Nephron (organoid): ENCODE results near the gene AGPAT1.
A peak's percentile ranks its signal among the peaks of the same experiment; 100 is the strongest.
"Not testable (repeated sequence)": the region's sequence is repeated elsewhere in the genome, so short reads cannot be mapped to it uniquely, and the experiment has no call there.

Experiments used
- H3K27ac Mint-ChIP-seq, 3 experiments: 2 replicates each; pipeline ENCODE4 v1.8.0; 2020; ENCODE audit warnings: mixed read lengths in 3 of 3, mild to moderate bottlenecking in 2 of 3, moderate library complexity in 1 of 3
- H3K27me3 Mint-ChIP-seq: 2 replicates; pipeline ENCODE4 v1.8.0; 2021; ENCODE audit warnings: low read depth, mild to moderate bottlenecking, moderate library complexity, mixed read lengths
- H3K36me3 Mint-ChIP-seq: 2 replicates; pipeline ENCODE4 v1.8.0; 2020; ENCODE audit warnings: low read depth, mixed read lengths
- H3K4me1 Mint-ChIP-seq: 2 replicates; pipeline ENCODE4 v1.8.0; 2020; ENCODE audit warnings: mixed read lengths
- H3K4me3 Mint-ChIP-seq, 3 experiments: 2 replicates each; pipeline ENCODE4 v1.8.0; 2020; ENCODE audit warnings: mild to moderate bottlenecking in 3 of 3, mixed read lengths in 3 of 3, moderate library complexity in 2 of 3
- H3K9me3 Mint-ChIP-seq: 2 replicates; pipeline ENCODE4 v1.8.0; 2020; ENCODE audit warnings: mixed read lengths
- CTCF ChIP-seq, 3 experiments: fragments of 200-600 bp; sonication (generic); IDR thresholded peaks; one replicate each; pipeline ENCODE4 v1.5.0; 2021; ENCODE audit warnings: antibody characterized with exemption in 3 of 3; ENCODE audit not compliant: unreplicated experiment in 3 of 3

Gene AGPAT1

GRCh38 chr6:32188381-32189068, 12.6 kb upstream of the AGPAT1 start:
- Mint-ChIP-seq H3K27ac (peak overlapping the region; percentile 99 to 100 (median 99)), H3K4me1 (peaks cover 56% of the 10 kb centered on the region), H3K36me3 (peaks cover 24% of the 10 kb centered on the region), H3K4me3 (peak overlapping the region; percentile 97 to 99 (median 98)), H3K9me3 (no peaks in the 10 kb centered on the region), H3K27me3 (no peaks in the 10 kb centered on the region)
- no peak for TF ChIP-seq CTCF (IDR thresholded peaks at IDR 0.05; ENCODE audit: unreplicated experiment in 3 of 3)

- not testable (repeated sequence) for H3K27me3 Mint-ChIP-seq, H3K9me3 Mint-ChIP-seq
- H3K4me3 Mint-ChIP-seq: peak overlapping the region; percentile 97 to 99 (median 98)
- peak overlapping the region; percentile 99 to 100 (median 99) for H3K27ac Mint-ChIP-seq
- H3K4me1 Mint-ChIP-seq: peaks cover 52% of the 10 kb centered on the region
- peaks cover 24% of the 10 kb centered on the region for H3K36me3 Mint-ChIP-seq
Observed at GRCh38 chr6:32187725-32188380, 12.0 kb upstream of the AGPAT1 start.

- Mint-ChIP-seq H3K36me3 (peaks cover 24% of the 10 kb centered on the region), H3K9me3 (no peaks in the 10 kb centered on the region), H3K4me1 (peaks cover 50% of the 10 kb centered on the region), H3K4me3 (peak overlapping the region; percentile 83 to 99 (median 98)), H3K27me3 (no peaks in the 10 kb centered on the region), H3K27ac (peak overlapping the region; percentile 91 to 100 (median 99))
- TF ChIP-seq CTCF (IDR thresholded peaks at IDR 0.05; ENCODE audit: unreplicated experiment in 3 of 3): no peak
Observed at GRCh38 chr6:32187009-32187709, 11.3 kb upstream of the AGPAT1 start.

- H3K36me3 Mint-ChIP-seq: peaks cover 28% of the 10 kb centered on the region
- H3K27me3 Mint-ChIP-seq, H3K9me3 Mint-ChIP-seq: not testable (repeated sequence)
- H3K27ac Mint-ChIP-seq: peak overlapping the region; percentile 91 to 100 (median 99)
- peaks cover 47% of the 10 kb centered on the region for H3K4me1 Mint-ChIP-seq
- peak overlapping the region; percentile 83 to 99 (median 98) for H3K4me3 Mint-ChIP-seq
Observed at GRCh38 chr6:32186151-32186840, 10.4 kb upstream of the AGPAT1 start.

- Mint-ChIP-seq H3K36me3 (peaks cover 33% of the 10 kb centered on the region), H3K4me1 (peaks cover 43% of the 10 kb centered on the region), H3K27ac (peak overlapping the region; percentile 84 to 100 (median 99)), H3K4me3 (peak overlapping the region; percentile 76 to 99 (median 98))
- H3K9me3 Mint-ChIP-seq, H3K27me3 Mint-ChIP-seq: not testable (repeated sequence)
Observed at GRCh38 chr6:32185681-32186131, 9.8 kb upstream of the AGPAT1 start.

- Mint-ChIP-seq H3K27ac (peak within 1 kb of the TSS in 2 of 3 experiments; percentile 48 to 49), H3K27me3 (no peaks in the 10 kb centered on the region), H3K9me3 (no peaks in the 10 kb centered on the region), H3K4me3 (no peak within 1 kb of the TSS), H3K36me3 (peaks cover 41% of the 10 kb centered on the region), H3K4me1 (peaks cover 50% of the 10 kb centered on the region)
- TF ChIP-seq CTCF (IDR thresholded peaks at IDR 0.05; ENCODE audit: unreplicated experiment in 3 of 3): no peak
Observed at GRCh38 chr6:32184084-32184640, 8.3 kb upstream of the AGPAT1 start, which contains the start of gene AGER. Gene AGER, minus strand, starts transcription at chr6:32184253. Its CDS starts 31 bp downstream, at chr6:32184222.
